Esophagus muscularis mucosa (tissue), 4 donors: ENCODE measurements around the gene SPTB. TPM values are rescaled to one million over a fixed set of nuclear protein-coding genes. Genes with fewer than 3 reads are reported as not detected.

Source experiments
- DNase-seq: peaks from one replicate; pipeline ENCODE4 v3.0.0-alpha.2; 2017; ENCODE audit errors: extremely low spot score
- H3K27ac ChIP-seq, 4 donors: fragments of 200-600 bp; sonication (generic); replicated peaks in 1 of 4; 1 replicate in 3 of 4; 2 replicates in 1 of 4; pipeline ENCODE4 v1.5.1; 2016 to 2019; ENCODE audit warnings: mild to moderate bottlenecking in 1 of 4
- H3K27me3 ChIP-seq, 4 donors: fragments of 200-600 bp; sonication (generic); one replicate each; pipeline versions ENCODE4 v1.5.1 to v1.6.0; 2016 to 2019
- H3K36me3 ChIP-seq, 4 donors: fragments of 200-600 bp; sonication (generic); one replicate each; pipeline ENCODE4 v1.5.1; 2016 to 2019
- H3K4me1 ChIP-seq, 4 donors: fragments of 200-600 bp; sonication (generic); one replicate each; pipeline ENCODE4 v1.5.1; 2016 to 2019
- H3K4me3 ChIP-seq, 4 donors: fragments of 200-600 bp; sonication (generic); 1 replicate in 2 of 4; 2 replicates in 2 of 4; pipeline ENCODE4 v1.5.1; 2016 to 2019; ENCODE audit warnings: mild to moderate bottlenecking in 4 of 4, moderate library complexity in 1 of 4
- H3K9me3 ChIP-seq, 4 donors: fragments of 200-600 bp; sonication (generic); 1 replicate in 3 of 4; 2 replicates in 1 of 4; pipeline ENCODE4 v1.5.1; 2016 to 2019
- CTCF ChIP-seq, 3 experiments: fragments of 200-600 bp in 2 of 3; fragments of 450-650 bp in 1 of 3; sonication (generic) in 2 of 3; IDR thresholded peaks; one replicate each; pipeline ENCODE4 v1.5.1; 2017 to 2019; ENCODE audit warnings: antibody characterized with exemption in 3 of 3, mild to moderate bottlenecking in 2 of 3, moderate library complexity in 1 of 3
- EP300 ChIP-seq: sonication (generic); formaldehyde crosslinking; IDR thresholded peaks from one replicate; pipeline ENCODE4 v1.6.1; 2017; ENCODE audit warnings: antibody characterized with exemption
- POLR2A ChIP-seq: fragments of 450-650 bp; IDR thresholded peaks from one replicate; pipeline ENCODE4 v1.6.1; 2017; ENCODE audit warnings: antibody characterized with exemption, moderate library complexity, mild to moderate bottlenecking, low read depth
- POLR2AphosphoS5 ChIP-seq, 2 donors: sonication (generic); formaldehyde crosslinking; IDR thresholded peaks; one replicate each; pipeline ENCODE4 v1.6.1; 2017; ENCODE audit warnings: antibody characterized with exemption in 2 of 2
- WGBS: methylation state at CpG from one replicate; pipeline ENCODE4 v1.1.5; 2018; 5-methylcytosine and 5-hydroxymethylcytosine counted together
- intact Hi-C: fragments of 100-400 bp; cut with DNase I; formaldehyde crosslinking; loops from one replicate; pipeline ENCODE4 v1.15.1; 2023
- total RNA-seq, 4 donors: library from RNA; depleted of rRNA; stranded (reverse); fragments of >200 nt; gene quantifications; one replicate each; pipeline versions ENCODE4 v1.1.0 to v1.2.1, GENCODE V29; 2016

Gene SPTB
- total RNA-seq, 4 donors from 2014 or later, result 0.83 to 2.5 (median 1.8) TPM

DNA sequence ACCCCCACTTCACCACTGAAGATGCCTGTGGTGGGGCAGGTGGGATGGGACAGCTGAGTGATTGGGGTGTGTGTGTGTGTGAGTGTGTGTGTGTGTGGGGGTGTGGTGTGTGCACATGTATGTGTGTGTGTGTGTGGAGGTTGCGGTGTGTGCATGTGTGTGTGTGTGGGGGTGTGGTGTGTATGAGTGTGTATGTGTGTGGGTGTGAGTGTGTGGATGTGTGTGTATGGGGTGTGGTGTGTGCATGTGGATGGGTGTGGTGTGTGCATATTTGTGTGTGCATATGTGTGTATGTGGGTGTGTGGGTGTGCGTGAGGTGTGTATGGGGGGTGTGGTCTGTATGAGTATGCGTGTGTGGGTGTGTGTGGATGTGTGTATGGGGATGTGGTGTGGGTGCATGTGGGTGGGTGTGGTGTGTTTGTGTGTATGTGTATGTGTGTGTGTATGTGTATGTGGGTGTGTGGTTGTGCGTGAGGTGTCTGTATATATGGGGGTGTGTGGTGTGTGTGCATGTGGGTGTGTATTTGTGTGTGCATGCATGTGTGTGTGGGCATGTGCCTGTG is 113.9 kb downstream of the SPTB start:
- intact Hi-C loops, result loop anchor here (10.0 kb wide), 1 partner anchor 231 kb away; no protein-coding TSS in a partner anchor
- no peak for DNase-seq

DNA sequence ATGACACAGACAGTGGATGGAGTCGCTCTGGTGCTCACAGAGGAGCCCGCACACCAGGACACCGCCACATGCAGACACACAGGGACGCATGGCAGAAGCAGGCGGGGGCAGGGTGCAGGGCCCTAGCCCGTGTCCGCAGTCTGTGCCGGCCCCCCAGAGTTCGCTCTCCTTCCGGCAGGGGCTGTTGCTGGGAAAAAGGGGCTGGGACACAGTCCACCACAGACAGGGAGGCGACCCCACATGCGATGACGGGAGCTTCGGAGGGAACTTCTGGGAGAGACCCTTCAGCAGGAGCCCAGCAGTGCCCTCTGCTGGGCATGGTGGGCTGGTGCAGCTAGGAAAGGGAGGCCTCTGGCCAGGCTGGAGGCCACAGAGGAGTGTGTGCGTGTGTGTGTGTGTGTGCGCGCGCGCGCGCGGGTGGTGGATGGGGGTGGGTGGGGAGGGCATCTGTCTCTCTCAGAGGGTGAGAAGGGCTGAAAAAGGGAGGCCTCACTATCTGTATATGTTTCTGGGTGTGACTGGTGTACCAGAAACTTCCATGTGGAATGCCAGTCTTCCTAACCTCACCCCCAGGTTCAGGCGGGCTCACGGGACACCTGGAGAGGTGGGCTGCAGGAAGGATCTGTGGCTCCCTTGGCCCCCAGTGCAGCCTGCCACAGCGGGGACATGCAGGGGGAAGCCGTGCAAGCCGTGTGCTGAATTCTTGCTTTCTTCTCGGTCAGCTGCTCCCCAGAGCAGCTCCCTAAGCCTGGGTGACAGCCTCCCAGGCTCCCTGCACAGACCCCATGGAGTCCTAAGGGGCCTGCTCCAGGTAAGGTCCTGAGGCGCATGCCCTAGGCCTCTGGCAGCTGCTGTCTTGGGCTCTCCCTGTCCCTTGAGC is 114.8 kb downstream of the SPTB start:
- DNase-seq, result no peak
- Histone ChIP-seq H3K9me3 (no peaks in the 10 kb centered on the region), H3K36me3 (peaks cover 0 to 42% (median 0%) of the 10 kb centered on the region in 4 donors), H3K4me1 (peaks cover 25 to 43% (median 40%) of the 10 kb centered on the region in 4 donors), H3K4me3 (peak overlapping the region; percentile 32 to 55 (median 42)), H3K27ac (peak overlapping the region in 3 of 4 donors; percentile 47 to 52 (median 48)), H3K27me3 (no peaks in the 10 kb centered on the region)
- TF ChIP-seq CTCF (IDR thresholded peaks at IDR 0.05), result peak; percentile 81 to 95 (median 95)
- no peak for TF ChIP-seq EP300
- no peak for TF ChIP-seq POLR2A
- TF ChIP-seq POLR2AphosphoS5 (IDR thresholded peaks at IDR 0.05), result peak in 1 of 2 donors; percentile 49
- WGBS, result 41% methylated on average over 12 of the region's 29 CpGs
- intact Hi-C loops, result loop anchor here (1.0 to 10.0 kb wide), 2 partner anchors 93 to 230 kb away; no protein-coding TSS in a partner anchor

More for the DNA sequence above, 113.9 kb downstream of the SPTB start:
- Histone ChIP-seq H3K4me1 (peaks cover 25 to 41% (median 39%) of the 10 kb centered on the region in 4 donors), H3K27ac (no peak overlapping the region), H3K4me3 (no peak overlapping the region), H3K36me3 (peaks cover 0 to 50% (median 0%) of the 10 kb centered on the region in 4 donors), H3K27me3 (no peaks in the 10 kb centered on the region), H3K9me3 (no peaks in the 10 kb centered on the region)
- WGBS, result 93% methylated on average over 4 of the region's 4 CpGs
- TF ChIP-seq POLR2AphosphoS5 (IDR thresholded peaks at IDR 0.05), result no peak
- TF ChIP-seq EP300, result no peak
- TF ChIP-seq POLR2A, result no peak
- no peak for TF ChIP-seq CTCF (IDR thresholded peaks at IDR 0.05)

DNA sequence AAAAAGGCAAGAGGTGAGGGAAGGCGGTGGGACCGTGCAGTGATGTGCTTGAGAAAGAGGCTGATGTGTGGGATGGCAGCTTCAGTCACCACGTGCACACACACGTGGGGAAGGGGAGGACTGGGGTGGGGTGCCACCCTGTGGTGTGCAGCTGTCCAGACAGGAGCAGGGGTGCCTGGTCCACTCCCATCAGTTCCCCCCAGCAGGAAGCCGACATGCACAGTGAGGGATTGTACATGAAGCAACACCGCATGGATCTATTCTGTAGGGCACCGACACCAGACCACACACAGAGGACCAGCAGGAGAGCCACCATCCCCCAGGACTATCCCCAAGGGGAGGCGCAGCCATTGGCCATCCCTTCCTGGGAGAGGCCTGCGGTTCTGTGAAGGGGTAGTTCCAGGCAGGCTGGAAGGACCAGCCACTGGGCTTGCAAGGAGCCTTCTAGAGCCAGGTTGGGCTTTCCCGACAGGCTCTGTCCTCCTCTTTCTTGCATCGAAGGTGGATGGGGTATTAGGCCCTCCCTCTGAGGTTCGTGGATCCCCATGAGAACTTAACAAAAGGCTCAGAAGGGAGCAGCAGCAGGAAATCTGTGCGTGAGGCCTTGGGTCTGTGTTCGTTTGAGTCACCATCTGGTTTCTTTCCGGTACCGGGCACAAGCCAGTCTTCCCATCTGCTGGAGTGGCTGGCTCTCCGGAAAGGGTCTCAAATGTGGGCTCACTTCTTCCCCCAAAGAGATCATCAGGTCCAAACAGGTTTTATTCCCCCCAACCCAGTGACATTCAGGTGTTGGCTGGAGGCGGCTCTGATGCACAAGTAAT is 115.7 kb downstream of the SPTB start:
- Histone ChIP-seq H3K4me1 (peaks cover 31 to 51% (median 45%) of the 10 kb centered on the region in 4 donors), H3K4me3 (peak overlapping the region; percentile 32 to 55 (median 42)), H3K36me3 (peaks cover 0 to 33% (median 0%) of the 10 kb centered on the region in 4 donors), H3K27ac (peak overlapping the region in 3 of 4 donors; percentile 47 to 57 (median 52)), H3K27me3 (no peaks in the 10 kb centered on the region), H3K9me3 (no peaks in the 10 kb centered on the region)
- TF ChIP-seq EP300 (no peak), POLR2A (no peak), CTCF (IDR thresholded peaks at IDR 0.05) (no peak), POLR2AphosphoS5 (IDR thresholded peaks at IDR 0.05) (no peak)
- no peak for DNase-seq
- intact Hi-C loops, result loop anchor here (1.0 to 10.0 kb wide), 2 partner anchors 92 to 229 kb away; no protein-coding TSS in a partner anchor
- 75% methylated on average over 16 of the region's 18 CpGs for WGBS

GRCh38 chr14:64763085-64763782 is 116.5 kb downstream of the SPTB start:
- Histone ChIP-seq H3K36me3 (peaks cover 0 to 27% (median 0%) of the 10 kb centered on the region in 4 donors), H3K27me3 (no peaks in the 10 kb centered on the region), H3K27ac (peak overlapping the region; percentile 60 to 80 (median 66)), H3K4me1 (peaks cover 36 to 58% (median 53%) of the 10 kb centered on the region in 4 donors), H3K4me3 (no peak overlapping the region), H3K9me3 (no peaks in the 10 kb centered on the region)
- DNase-seq, result no peak
- TF ChIP-seq CTCF (IDR thresholded peaks at IDR 0.05), result no peak
- TF ChIP-seq EP300, result no peak
- TF ChIP-seq POLR2AphosphoS5 (IDR thresholded peaks at IDR 0.05), result no peak
- no peak for TF ChIP-seq POLR2A
- 85% methylated on average over 11 of the region's 11 CpGs for WGBS
- intact Hi-C loops, result loop anchor here (10.0 kb wide), 1 partner anchor 228 kb away; no protein-coding TSS in a partner anchor
